IMR-90 (cell line): ENCODE data around the gene PAPSS2.

Source experiments
- CTCF ChIP-seq: conservative IDR thresholded peaks from 2 replicates; pipeline ENCODE4 v1.5.1; 2012; ENCODE audit warnings: mild to moderate bottlenecking, low read depth, low read length, improper control_type of control experiment
- FOS ChIP-seq: fragments of 150-350 bp; IDR thresholded peaks from 2 replicates; pipeline ENCODE4 v1.6.1; 2016; ENCODE audit warnings: low read depth, low read length
- POLR2A ChIP-seq: IDR thresholded peaks from 2 replicates; pipeline ENCODE4 v1.6.1; 2012; ENCODE audit warnings: mild to moderate bottlenecking, low read depth, low read length
- RFX5 ChIP-seq: IDR thresholded peaks from 2 replicates; pipeline ENCODE4 v1.8.0; 2012; ENCODE audit warnings: low read depth, mild to moderate bottlenecking, low read length, moderate library complexity
- SMC3 ChIP-seq: fragments of 150-350 bp; IDR thresholded peaks from 2 replicates; pipeline ENCODE4 v1.6.1; 2016; ENCODE audit warnings: low read depth, mild to moderate bottlenecking, antibody characterized with exemption, low read length, moderate library complexity

GRCh38 chr10:87721781-87722180, 62.1 kb downstream of the PAPSS2 start:
- TF ChIP-seq CTCF (no peak), POLR2A (no peak), RFX5 (no peak), FOS (no peak), SMC3 (no peak)
